ENCODE results near the gene SIRT7.
A peak's percentile ranks its signal among the peaks of the same experiment; 100 is the strongest.

SIRT7 gene

DNA sequence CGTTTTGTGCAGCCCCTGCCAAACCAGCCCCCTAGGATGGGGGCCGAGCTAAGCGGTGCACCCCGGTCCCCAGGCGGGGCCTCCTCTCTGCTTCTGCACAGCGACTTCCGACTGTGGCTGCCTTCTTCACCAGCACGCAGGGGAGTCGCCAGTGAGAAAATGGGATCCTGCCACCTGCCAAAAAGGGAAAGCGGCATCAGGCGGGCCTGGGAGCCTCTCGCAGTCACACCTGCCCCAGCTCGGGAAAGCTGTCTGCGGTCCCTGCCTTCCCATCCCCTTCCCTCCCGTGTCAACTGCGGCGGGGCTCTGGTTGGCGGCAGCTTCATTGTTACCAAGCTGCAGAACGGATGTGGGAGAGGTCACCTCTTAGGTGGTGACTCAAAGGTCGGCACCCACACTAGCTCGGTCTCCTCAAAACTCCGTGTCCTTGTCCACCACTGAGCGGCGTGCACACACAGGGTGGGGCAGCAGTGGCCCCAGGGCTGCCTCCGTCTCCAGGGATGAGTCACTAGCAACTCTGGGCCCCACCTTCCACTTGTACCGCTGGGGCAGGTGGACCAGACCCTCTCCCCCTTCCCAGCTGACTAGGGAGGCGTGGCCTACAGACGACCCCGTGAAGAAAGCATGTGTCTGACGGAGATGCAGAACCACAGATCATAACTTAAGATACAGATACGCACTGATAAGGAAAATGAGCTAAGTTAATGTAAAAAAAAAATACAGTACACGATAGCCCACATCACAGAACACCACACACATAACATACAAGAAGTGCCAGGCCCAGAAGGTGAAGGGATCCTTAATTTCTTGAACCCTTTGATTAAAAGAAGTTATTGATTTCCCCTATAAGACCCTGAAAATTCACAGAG lies 5.3 kb downstream of the SIRT7 start:
- Mint-ChIP-seq H3K36me3 (ENCODE audit: low read depth) (peaks cover 82% of the 10 kb centered on the region), H3K4me1 (ENCODE audit: low read depth) (peaks cover 78% of the 10 kb centered on the region), H3K4me3 (no peak overlapping the region), H3K27me3 (no peaks in the 10 kb centered on the region), H3K27ac (no peak overlapping the region), H3K9me3 (no peaks in the 10 kb centered on the region)
- intact Hi-C loops (cut with micrococcal nuclease): no loop called here

DNA sequence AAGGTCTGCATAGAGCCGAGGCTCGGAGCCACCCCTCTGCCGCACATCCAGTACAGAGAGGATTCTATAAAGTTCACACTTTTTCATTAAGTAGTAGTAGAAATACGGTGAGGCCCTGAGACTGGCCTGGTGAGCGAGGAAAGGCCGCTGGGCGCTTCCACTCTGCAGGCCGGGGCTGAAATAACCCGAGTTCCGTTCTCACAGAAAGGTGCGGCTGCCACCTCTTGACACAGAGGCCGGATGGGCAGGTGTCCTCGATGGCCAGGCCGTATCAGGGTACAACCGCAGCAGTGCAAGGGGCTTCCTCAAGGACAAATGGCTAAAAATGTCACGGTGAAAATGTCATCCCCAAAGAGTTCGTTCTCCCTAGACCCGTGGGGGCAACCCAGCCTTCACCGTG lies 6.0 kb downstream of the SIRT7 start:
- H3K4me3 Mint-ChIP-seq: peak overlapping the region; percentile 54
- H3K9me3 Mint-ChIP-seq: no peaks in the 10 kb centered on the region
- peak overlapping the region; percentile 46 for H3K27ac Mint-ChIP-seq
- H3K4me1 Mint-ChIP-seq (ENCODE audit: low read depth): peaks cover 74% of the 10 kb centered on the region
- no peaks in the 10 kb centered on the region for H3K27me3 Mint-ChIP-seq
- peaks cover 83% of the 10 kb centered on the region for H3K36me3 Mint-ChIP-seq (ENCODE audit: low read depth)
- intact Hi-C loops (cut with micrococcal nuclease): no loop called here

DNA sequence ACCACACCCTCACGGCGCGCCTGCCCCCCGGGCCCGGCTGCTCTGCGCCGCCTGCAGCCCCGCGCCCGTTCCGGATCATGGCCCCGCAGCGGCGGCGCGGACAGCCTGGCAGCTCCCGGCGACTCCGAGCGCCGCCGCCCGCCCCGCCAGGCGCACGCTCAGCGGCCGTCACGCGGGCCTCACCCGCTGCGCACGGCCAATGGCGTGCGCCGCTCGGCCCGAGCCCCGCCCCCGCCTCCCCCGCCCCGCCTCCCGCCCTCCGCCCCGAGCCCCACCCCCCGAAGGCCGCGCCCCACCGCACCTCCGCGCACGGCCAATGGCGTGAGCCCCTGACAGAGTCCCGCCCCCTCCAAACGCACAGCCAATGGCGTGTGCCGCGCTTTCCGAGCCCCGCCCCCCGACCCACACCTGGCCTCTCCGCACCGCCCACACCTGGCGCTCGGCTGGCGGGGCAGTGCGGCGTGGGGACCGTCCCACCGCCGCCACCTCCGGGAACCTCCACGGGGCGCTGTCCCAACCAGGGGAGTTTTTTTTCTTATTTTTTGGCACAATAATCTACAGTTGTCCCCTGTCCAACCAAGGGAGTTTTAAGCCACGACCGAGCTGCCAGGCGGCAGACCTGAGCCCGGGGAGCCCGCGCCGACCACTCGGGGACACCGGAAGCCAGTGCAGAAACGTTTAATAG lies 6.6 kb downstream of the SIRT7 start, which contains the start of gene PCYT2:
PCYT2 (minus strand) TSS at position 123 of the 685 bp plus-strand sequence; CDS start at position 79, 44 bp downstream.
- peak within 1 kb of the TSS; percentile 46 for H3K27ac Mint-ChIP-seq
- peak within 1 kb of the TSS; percentile 76 for H3K4me3 Mint-ChIP-seq
- intact Hi-C loops (cut with micrococcal nuclease): no loop called here
- no peaks in the 10 kb centered on the region for H3K9me3 Mint-ChIP-seq
- H3K27me3 Mint-ChIP-seq: no peaks in the 10 kb centered on the region
- peaks cover 68% of the 10 kb centered on the region for H3K4me1 Mint-ChIP-seq (ENCODE audit: low read depth)
- H3K36me3 Mint-ChIP-seq (ENCODE audit: low read depth): peaks cover 83% of the 10 kb centered on the region

DNA sequence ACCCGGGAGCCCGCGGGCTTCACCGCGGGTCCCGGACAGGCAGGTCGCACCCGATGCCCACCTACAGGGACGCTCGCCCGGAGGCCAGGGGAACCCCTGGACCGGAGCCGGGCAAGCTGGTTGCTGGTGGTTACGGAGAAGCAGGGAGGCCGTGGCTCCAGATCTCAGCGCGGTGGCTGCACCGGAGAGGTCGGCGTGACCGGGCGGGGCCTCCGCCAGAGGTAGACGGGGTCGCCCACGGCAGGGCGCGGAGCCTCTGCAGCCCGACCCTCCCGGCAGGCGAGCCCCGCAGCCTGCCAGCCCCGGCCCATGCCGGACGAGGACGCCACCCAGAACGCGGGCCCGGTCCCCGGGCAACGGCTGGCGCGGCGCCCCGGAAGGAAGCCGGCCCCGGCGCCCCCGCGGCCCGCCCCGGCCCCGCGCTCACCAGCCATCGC lies 7.1 kb downstream of the SIRT7 start:
- intact Hi-C loops (cut with micrococcal nuclease): no loop called here
- Mint-ChIP-seq H3K9me3 (no peaks in the 10 kb centered on the region), H3K4me1 (ENCODE audit: low read depth) (peaks cover 62% of the 10 kb centered on the region), H3K27ac (peak overlapping the region; percentile 20), H3K27me3 (no peaks in the 10 kb centered on the region), H3K4me3 (peak overlapping the region; percentile 76), H3K36me3 (ENCODE audit: low read depth) (peaks cover 83% of the 10 kb centered on the region)

DNA sequence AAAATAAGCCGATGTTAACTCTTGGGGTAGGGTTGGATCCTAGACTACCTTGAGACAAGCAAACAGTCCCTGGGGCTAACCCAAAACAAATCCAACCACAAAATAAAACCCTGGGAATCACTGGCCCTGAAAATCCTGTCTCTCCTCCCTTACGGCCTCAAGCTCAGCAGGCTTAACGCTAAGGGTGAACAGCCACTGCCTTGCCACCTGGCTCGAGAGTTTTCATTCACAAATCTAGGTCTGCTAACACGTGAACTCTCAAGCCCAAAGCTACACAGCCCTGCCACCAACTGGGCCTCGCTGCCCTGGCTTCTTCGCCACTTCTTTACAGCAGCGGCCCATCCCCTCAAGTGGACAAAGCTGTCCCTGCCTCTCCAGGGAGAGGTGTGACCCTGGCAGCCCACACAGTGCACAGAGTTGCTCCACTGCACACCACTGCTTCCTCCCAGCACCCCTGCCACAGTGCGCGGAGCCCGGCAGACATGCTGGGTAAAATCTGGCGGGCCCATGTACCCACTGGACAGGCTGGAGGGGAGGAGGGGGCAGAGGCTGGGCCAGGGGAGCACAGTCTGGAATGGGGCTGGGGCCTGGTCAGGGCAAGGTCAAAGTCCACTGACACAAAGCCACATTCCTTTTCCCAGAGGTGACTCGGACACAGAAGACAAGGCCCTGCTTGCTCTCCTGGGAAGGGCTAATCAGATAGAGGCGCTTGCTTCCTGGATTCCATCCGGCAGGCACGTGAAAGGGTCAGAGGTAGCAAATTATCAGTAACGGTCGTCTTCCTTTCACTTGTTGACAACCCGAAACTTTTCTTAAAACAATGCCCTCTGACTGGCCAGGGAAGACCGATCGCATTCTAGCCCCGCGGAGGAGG lies 7.8 kb downstream of the SIRT7 start:
- peaks cover 56% of the 10 kb centered on the region for H3K4me1 Mint-ChIP-seq (ENCODE audit: low read depth)
- peak overlapping the region; percentile 20 for H3K27ac Mint-ChIP-seq
- H3K9me3 Mint-ChIP-seq: no peaks in the 10 kb centered on the region
- peak overlapping the region; percentile 76 for H3K4me3 Mint-ChIP-seq
- peaks cover 83% of the 10 kb centered on the region for H3K36me3 Mint-ChIP-seq (ENCODE audit: low read depth)
- intact Hi-C loops (cut with micrococcal nuclease): no loop called here
- no peaks in the 10 kb centered on the region for H3K27me3 Mint-ChIP-seq

DNA sequence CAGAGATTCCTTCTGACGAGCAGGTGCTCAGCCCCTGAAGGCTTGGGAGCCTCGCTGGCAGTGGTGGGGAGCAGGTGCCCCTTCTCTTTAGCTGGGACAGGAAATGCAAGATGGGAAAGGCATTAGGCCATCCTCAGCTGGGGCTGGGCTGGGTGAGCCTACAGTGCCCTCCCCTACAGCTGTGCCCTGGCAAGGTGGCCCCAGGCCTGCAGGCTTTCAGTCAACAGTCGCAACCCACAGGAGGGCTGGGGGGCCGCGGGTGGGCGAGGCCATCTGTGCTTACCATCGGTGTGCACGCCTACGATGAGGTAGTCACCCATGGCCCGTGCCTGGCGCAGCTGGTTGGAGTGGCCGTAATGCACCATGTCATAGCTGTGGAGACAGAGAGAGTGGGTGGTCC lies 8.7 kb downstream of the SIRT7 start:
- Mint-ChIP-seq H3K4me1 (ENCODE audit: low read depth) (peaks cover 51% of the 10 kb centered on the region), H3K4me3 (no peak overlapping the region)

DNA sequence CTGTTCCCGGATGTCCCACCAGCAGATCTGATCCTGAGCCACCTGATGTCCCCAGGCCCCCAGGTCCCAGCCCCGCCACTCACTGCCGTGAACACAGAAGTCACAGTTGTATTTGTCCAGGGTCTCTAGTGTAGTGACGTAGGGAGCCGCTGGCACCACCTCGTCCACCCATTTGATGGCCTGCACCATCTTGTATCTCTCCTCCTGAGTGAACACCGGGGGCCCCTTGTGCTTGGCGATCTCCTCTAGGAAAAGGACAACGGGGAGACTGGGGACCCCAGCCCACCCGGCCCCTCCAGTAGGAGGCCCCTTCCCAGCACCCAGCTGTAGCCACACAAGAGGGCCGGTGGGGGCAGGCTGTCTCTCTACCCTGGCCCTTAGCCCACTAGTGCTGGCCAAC lies 9.2 kb downstream of the SIRT7 start:
- Mint-ChIP-seq H3K4me1 (ENCODE audit: low read depth) (peaks cover 47% of the 10 kb centered on the region), H3K4me3 (no peak overlapping the region), H3K9me3 (no peaks in the 10 kb centered on the region), H3K27ac (no peak overlapping the region), H3K36me3 (ENCODE audit: low read depth) (peaks cover 83% of the 10 kb centered on the region), H3K27me3 (peaks cover 4% of the 10 kb centered on the region)
- intact Hi-C loops (cut with micrococcal nuclease): no loop called here

More for the DNA sequence above, 8.7 kb downstream of the SIRT7 start:
- H3K27ac Mint-ChIP-seq: no peak overlapping the region
- H3K9me3 Mint-ChIP-seq: no peaks in the 10 kb centered on the region
- intact Hi-C loops (cut with micrococcal nuclease): no loop called here
- peaks cover 83% of the 10 kb centered on the region for H3K36me3 Mint-ChIP-seq (ENCODE audit: low read depth)
- no peaks in the 10 kb centered on the region for H3K27me3 Mint-ChIP-seq

DNA sequence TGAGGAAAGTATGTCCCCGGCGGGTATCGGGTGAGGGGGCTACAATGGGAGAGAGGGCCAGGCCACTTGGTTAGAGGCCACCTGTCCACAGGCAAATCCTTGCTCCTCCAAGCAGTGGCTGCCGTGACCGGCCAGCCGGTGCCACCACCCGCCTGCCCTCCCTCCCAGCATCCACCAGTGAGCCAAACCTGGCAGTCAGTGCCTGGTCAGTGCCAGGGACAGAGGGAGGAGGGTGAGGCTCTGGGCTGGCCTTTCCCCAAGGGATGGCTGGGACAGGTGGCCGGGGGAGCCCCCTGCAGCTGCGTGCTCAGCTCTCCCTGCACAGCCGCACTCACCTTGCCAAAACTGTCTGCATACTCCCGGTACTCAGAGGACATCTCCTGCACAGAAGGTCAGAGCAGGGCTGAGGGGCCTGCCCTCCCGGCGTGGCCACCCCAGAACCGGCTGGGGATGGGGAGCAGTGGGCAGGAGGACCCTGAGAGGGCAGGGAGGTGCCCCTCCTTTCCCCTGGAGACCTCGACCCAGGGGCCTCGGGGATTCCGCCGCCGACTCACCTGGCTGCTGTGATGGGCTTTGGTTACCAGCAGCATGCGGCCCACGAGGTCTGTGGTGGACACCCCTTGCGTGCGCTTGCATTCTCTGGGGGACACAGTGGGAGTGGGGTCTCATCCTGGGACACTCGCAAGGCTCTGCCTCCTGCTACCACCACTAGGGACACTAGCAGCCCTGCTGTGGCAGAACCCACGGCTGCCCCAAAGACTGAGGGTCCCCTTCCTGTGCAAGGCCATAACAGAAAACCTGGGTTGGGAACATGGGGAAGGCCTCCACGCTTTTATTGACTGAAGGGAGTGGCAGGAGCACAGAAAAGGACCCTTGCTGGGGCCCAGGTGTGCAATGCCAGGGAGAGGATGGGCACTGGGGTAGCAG lies 10.5 kb downstream of the SIRT7 start:
- intact Hi-C loops (cut with micrococcal nuclease): no loop called here

DNA sequence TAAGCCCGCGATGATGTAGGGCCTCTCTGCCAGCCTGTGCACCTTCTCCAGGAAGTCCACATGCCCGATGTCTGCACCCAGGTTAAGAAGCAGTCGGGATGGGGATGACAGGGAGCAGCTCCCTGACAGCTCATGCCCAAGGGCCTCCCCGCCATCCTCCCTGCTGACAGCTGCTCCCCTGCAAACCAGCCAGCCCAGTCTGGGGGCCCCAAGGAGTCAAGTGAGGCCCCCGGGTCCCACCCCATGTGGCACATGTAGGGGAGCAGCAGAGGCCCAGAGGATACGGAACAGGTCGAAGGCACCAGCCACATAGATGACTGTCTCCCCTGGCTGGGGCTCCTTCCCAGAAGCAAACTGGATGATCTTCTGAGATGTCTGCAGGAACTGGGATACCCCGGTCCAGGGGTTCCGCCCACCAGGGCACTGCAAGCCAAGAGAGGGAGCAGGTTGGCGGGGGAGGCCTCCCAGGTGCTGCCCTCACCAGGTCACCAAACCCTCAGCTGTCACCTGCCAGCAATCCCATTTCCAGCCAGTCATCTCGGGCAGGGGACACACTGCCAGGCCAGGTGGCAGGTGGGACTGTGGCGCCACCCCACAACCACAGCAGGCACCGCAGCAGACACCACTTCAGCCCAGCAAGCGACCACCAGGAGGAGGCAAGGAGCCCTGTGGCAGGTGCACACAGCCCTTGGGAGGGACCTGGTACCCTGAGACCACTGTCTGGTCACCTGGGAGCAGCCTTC lies 11.3 kb downstream of the SIRT7 start:
- Mint-ChIP-seq H3K36me3 (ENCODE audit: low read depth) (peaks cover 66% of the 10 kb centered on the region), H3K27ac (no peak overlapping the region), H3K4me1 (ENCODE audit: low read depth) (peaks cover 25% of the 10 kb centered on the region), H3K4me3 (no peak overlapping the region), H3K27me3 (peaks cover 19% of the 10 kb centered on the region), H3K9me3 (no peaks in the 10 kb centered on the region)
- intact Hi-C loops (cut with micrococcal nuclease): no loop called here

More for the DNA sequence above, 10.5 kb downstream of the SIRT7 start:
- H3K27ac Mint-ChIP-seq: no peak overlapping the region
- H3K4me3 Mint-ChIP-seq: no peak overlapping the region
- no peaks in the 10 kb centered on the region for H3K9me3 Mint-ChIP-seq
- peaks cover 75% of the 10 kb centered on the region for H3K36me3 Mint-ChIP-seq (ENCODE audit: low read depth)
- peaks cover 34% of the 10 kb centered on the region for H3K4me1 Mint-ChIP-seq (ENCODE audit: low read depth)
- H3K27me3 Mint-ChIP-seq: peaks cover 17% of the 10 kb centered on the region

DNA sequence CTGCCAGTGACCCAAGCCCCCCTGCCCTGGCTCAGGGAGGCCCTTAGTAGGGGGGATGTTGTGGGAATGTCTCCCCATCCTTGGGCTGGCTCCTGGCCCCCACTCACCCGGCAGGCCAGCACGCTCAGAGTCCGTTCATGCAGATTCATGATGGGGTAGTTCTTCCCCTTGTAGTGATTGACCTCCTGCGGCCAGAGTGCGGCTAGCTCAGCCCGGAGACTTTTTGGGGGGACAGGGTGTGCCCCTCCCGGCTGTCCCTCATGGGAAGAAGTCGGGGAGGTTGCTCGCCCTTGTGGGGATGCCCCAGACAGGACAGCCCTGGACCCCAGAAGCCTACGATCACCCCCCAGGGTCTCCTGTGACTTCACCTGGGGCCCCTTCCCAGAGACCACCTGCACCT lies 12.0 kb downstream of the SIRT7 start:
- Mint-ChIP-seq H3K36me3 (ENCODE audit: low read depth) (peaks cover 66% of the 10 kb centered on the region), H3K9me3 (no peaks in the 10 kb centered on the region), H3K4me1 (ENCODE audit: low read depth) (peaks cover 28% of the 10 kb centered on the region), H3K4me3 (no peak overlapping the region), H3K27me3 (peaks cover 25% of the 10 kb centered on the region), H3K27ac (no peak overlapping the region)
- intact Hi-C loops (cut with micrococcal nuclease): no loop called here

DNA sequence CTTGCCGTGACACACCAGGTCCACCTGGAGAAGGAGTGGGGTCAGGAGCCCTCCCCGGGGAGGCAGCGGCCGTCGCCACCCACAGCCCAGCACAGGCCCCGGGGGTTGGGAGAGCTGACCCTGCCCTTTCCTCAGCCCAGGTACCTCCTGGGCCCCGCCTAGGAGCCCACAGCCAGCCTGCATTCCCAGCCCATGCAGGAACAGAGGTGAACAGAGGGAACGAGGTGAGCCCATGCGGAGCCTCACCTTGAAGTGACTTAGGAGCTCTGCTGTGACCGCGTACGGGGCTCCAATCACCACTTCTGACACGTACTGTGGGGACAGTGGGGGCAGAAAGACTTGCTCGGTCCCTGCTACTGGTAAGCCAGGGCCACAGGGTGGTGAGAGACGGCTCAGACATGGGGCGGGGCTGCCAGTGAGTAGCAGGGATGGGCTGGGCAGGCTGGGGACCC lies 12.5 kb downstream of the SIRT7 start:
- no peaks in the 10 kb centered on the region for H3K9me3 Mint-ChIP-seq
- peaks cover 31% of the 10 kb centered on the region for H3K4me1 Mint-ChIP-seq (ENCODE audit: low read depth)

DNA sequence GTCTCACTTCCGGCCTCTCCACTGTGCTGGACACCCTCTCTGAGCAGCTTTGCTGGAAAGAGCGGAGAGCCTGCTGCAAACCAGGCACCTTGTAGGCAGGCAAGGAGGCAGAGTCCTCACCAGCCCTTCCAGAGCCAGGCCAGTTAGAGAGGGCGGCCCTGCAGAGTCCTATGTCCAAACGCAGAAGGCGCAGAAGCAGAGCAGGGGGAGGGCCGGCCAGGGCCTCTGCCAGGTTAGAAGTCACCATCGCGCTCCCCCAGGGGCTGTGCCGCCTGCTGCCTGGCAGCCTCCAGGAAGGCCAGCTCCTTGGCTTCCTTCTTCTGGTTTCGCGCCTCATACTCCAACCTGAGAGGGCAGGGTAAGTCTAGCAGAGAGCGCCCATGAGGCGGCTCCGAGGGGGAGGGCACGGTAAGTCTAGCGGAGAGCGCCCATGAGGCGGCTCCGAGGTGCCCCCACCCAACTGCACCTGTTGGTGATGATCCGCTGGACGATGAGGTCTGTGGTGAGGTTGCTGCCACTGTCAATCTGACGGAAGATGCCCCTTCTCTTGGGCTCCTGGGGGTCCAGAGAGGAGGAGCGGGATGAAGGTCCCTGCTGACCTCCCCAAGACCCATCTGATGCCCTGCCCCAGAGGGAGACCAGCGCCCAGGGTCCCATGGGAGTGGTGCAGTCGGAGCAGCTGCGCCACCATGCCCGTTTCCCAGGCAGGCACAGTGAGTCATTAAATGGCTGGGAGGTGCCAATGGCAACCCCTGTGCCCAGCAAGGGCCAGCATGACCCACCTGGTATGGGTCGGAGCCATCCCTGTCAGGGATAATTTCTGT lies 13.2 kb downstream of the SIRT7 start:
- no peak overlapping the region for H3K27ac Mint-ChIP-seq
- H3K27me3 Mint-ChIP-seq: peaks cover 34% of the 10 kb centered on the region

More for the DNA sequence above, 12.5 kb downstream of the SIRT7 start:
- intact Hi-C loops (cut with micrococcal nuclease): no loop called here
- no peak overlapping the region for H3K27ac Mint-ChIP-seq
- peaks cover 31% of the 10 kb centered on the region for H3K27me3 Mint-ChIP-seq
- H3K4me3 Mint-ChIP-seq: no peak overlapping the region
- peaks cover 72% of the 10 kb centered on the region for H3K36me3 Mint-ChIP-seq (ENCODE audit: low read depth)

More for the DNA sequence above, 13.2 kb downstream of the SIRT7 start:
- peaks cover 78% of the 10 kb centered on the region for H3K36me3 Mint-ChIP-seq (ENCODE audit: low read depth)
- intact Hi-C loops (cut with micrococcal nuclease): no loop called here
- H3K9me3 Mint-ChIP-seq: no peaks in the 10 kb centered on the region
- H3K4me3 Mint-ChIP-seq: no peak overlapping the region
- peaks cover 24% of the 10 kb centered on the region for H3K4me1 Mint-ChIP-seq (ENCODE audit: low read depth)
